Measurements from ENCODE around the gene SOWAHA. TPM values are rescaled to one million over a fixed set of nuclear protein-coding genes. Genes with fewer than 3 reads are reported as not detected.

The SOWAHA gene
- total and polyA plus RNA-seq, 2 of the 8 experiments (the other 6 are each of a cell fraction or from before 2014, with no cell fraction given), result 0.09 to 0.11 TPM

GRCh38 chr5:132779961-132780360 lies 33.1 kb upstream of the SOWAHA start:
- H2BK5ac ChIP-seq (ENCODE audit: low read depth, low read length), result no peak overlapping the region
- FAIRE-seq (no peak), DNase-seq (ENCODE audit: low read depth in 1 of 2, low spot score in 2 of 2) (no peak)
- POLR2A ChIA-PET (ENCODE audit: partially characterized antibody), result no interaction called here
- no peak overlapping the region for H3K18ac ChIP-seq (ENCODE audit: extremely low read depth, low read length)
- no peak overlapping the region for H4K8ac ChIP-seq (ENCODE audit: extremely low read depth, insufficient read depth, low read length)
- no peak overlapping the region for H3K27ac ChIP-seq (ENCODE audit: low read depth, low read length)
- H3K4me1 ChIP-seq (replicated peaks in 1 of 4; ENCODE audit: control insufficient read depth in 3 of 4, insufficient read depth in 4 of 4, low read length in 3 of 4), result peaks cover 0 to 9% (median 1%) of the 10 kb centered on the region in 4 experiments; a peak in 5 of 7 replicates
- H3K9ac ChIP-seq (replicated peaks in 1 of 4; ENCODE audit: extremely low read depth in 1 of 4, low read depth in 3 of 4, low read length in 3 of 4), result no peak overlapping the region
- H3K27me3 ChIP-seq (replicated peaks in 1 of 4; ENCODE audit: control insufficient read depth in 3 of 4, extremely low read depth in 1 of 4, insufficient read depth in 3 of 4, low read length in 3 of 4), result peaks cover 2 to 45% (median 31%) of the 10 kb centered on the region in 4 experiments
- H2BK12ac ChIP-seq (ENCODE audit: low read depth, low read length), result no peak overlapping the region
- H3K79me2 ChIP-seq (ENCODE audit: control insufficient read depth in 1 of 2, insufficient read depth in 2 of 2, low read length in 2 of 2), result peaks cover 0 to 3% of the 10 kb centered on the region in 2 experiments; a peak in 1 of 4 replicates
- H3K56ac ChIP-seq (replicated peaks; ENCODE audit: insufficient read length, low read depth, low read length), result no peak overlapping the region
- no peak overlapping the region for H3K23ac ChIP-seq (ENCODE audit: insufficient read length)
- no peak overlapping the region for H2BK120ac ChIP-seq (replicated peaks; ENCODE audit: low read depth, low read length)
- H4K91ac ChIP-seq (replicated peaks; ENCODE audit: insufficient read length, low read length), result no peak overlapping the region
- peaks cover 0 to 3% of the 10 kb centered on the region in 2 experiments for H4K20me1 ChIP-seq (replicated peaks in 1 of 2; ENCODE audit: control insufficient read depth in 1 of 2, insufficient read depth in 2 of 2, low read length in 2 of 2)
- no peak overlapping the region for H4K5ac ChIP-seq (ENCODE audit: insufficient read length, low read depth, low read length)
- H2BK20ac ChIP-seq (ENCODE audit: low read length), result no peak overlapping the region
- H3K23me2 ChIP-seq (ENCODE audit: low read depth, low read length), result peaks cover 10% of the 10 kb centered on the region
- H3K79me1 ChIP-seq (ENCODE audit: low read depth, low read length), result no peaks in the 10 kb centered on the region
- H3K4me2 ChIP-seq (ENCODE audit: insufficient read depth in 1 of 2, low read depth in 2 of 2, low read length in 2 of 2), result no peak overlapping the region
- no peaks in the 10 kb centered on the region for H3K9me3 ChIP-seq (ENCODE audit: insufficient read depth in 2 of 2, low read depth in 1 of 2, low read length in 1 of 2)
- 90% methylated on average over 3 of the region's 3 CpGs; no CpG with 5 or more reads in 1 of the 2 experiments for WGBS, 2 experiments (ENCODE audit: extremely low coverage in 1 of 2, insufficient coverage in 1 of 2, insufficient read length in 1 of 2, insufficient replicate concordance in 2 of 2, low coverage in 1 of 2, low lambda C conversion rate in 2 of 2, missing lambda C conversion rate in 1 of 2)
- H2BK15ac ChIP-seq (ENCODE audit: low read length), result no peak overlapping the region
- no peak overlapping the region for H3K4ac ChIP-seq (replicated peaks; ENCODE audit: insufficient read length, low read depth, low read length)
- CTCF ChIA-PET (ENCODE audit: partially characterized antibody), result interaction anchor here (1.4 kb wide), 1 partner anchor 22 kb away, joined by 5 read pairs; no protein-coding TSS in a partner anchor
- H3K4me3 ChIP-seq (ENCODE audit: extremely low read depth in 1 of 4, insufficient read depth in 2 of 4, low read depth in 3 of 4, low read length in 4 of 4), result no peak overlapping the region
- no peak overlapping the region for H3K14ac ChIP-seq (ENCODE audit: insufficient read length)
- no peak overlapping the region for H2AK5ac ChIP-seq (ENCODE audit: low read depth, low read length)
- H2AFZ ChIP-seq (ENCODE audit: low read length), result no peak overlapping the region
- no peaks in the 10 kb centered on the region for H3K36me3 ChIP-seq (ENCODE audit: control insufficient read depth in 2 of 4, insufficient read depth in 4 of 4, low read length in 3 of 4)
- TF ChIP-seq GTF2F1 (IDR thresholded peaks at IDR 0.05; ENCODE audit: borderline replicate concordance, low read depth, low read length), result no peak
- no peak for TF ChIP-seq PHF8 (conservative IDR thresholded peaks at IDR 0.05; ENCODE audit: low read depth, low read length)
- no peak for TF ChIP-seq TBP (IDR thresholded peaks at IDR 0.05; ENCODE audit: low read depth, low read length)
- no peak for TF ChIP-seq SUZ12 (IDR thresholded peaks at IDR 0.05; ENCODE audit: low read length)
- TF ChIP-seq EGR1 (IDR thresholded peaks at IDR 0.05; ENCODE audit: borderline replicate concordance, low read depth, low read length), result no peak
- TF ChIP-seq USF2 (IDR thresholded peaks at IDR 0.05; ENCODE audit: low read length), result no peak
- TF ChIP-seq CBX5 (IDR thresholded peaks at IDR 0.05; ENCODE audit: low read depth, low read length), result no peak
- no peak for TF ChIP-seq SP2 (IDR thresholded peaks at IDR 0.05; ENCODE audit: low read length)
- no peak for TF ChIP-seq CBX8 (IDR thresholded peaks at IDR 0.05; ENCODE audit: borderline replicate concordance, low read depth, low read length)
- TF ChIP-seq SAP30 (IDR thresholded peaks at IDR 0.05; ENCODE audit: insufficient read depth, insufficient replicate concordance, low read length), result no peak
- TF ChIP-seq CREB1 (IDR thresholded peaks at IDR 0.05), result no peak
- TF ChIP-seq BCL11A (IDR thresholded peaks at IDR 0.05; ENCODE audit: low read depth in 2 of 2, low read length in 2 of 2), result no peak
